ENCODE measurements around the gene ITPKC.
A peak's percentile ranks its signal among the peaks of the same experiment; 100 is the strongest.

The ITPKC gene

GRCh38 chr19:40690693-40691420, 26.1 kb upstream of the ITPKC start:
- DNase-seq (ENCODE audit: low spot score), result peak; percentile 89

GRCh38 chr19:40691421-40692211, 25.3 kb upstream of the ITPKC start:
- DNase-seq (ENCODE audit: low spot score), result no peak

- DNase-seq (ENCODE audit: low spot score), result no peak
These were observed 24.7 kb upstream of the ITPKC start for GRCh38 chr19:40692212-40692551.

- no peak for DNase-seq (ENCODE audit: low spot score)
These were observed 23.6 kb upstream of the ITPKC start for GRCh38 chr19:40693150-40693788.

- DNase-seq (ENCODE audit: low spot score), result no peak
These were observed 23.0 kb upstream of the ITPKC start for GRCh38 chr19:40693896-40694295.

- no peak for DNase-seq (ENCODE audit: low spot score)
These were observed 21.0 kb upstream of the ITPKC start for GRCh38 chr19:40695881-40696280.

GRCh38 chr19:40697007-40697406, 19.9 kb upstream of the ITPKC start:
- DNase-seq (ENCODE audit: low spot score), result no peak

- DNase-seq (ENCODE audit: low spot score), result no peak
These were observed 16.8 kb upstream of the ITPKC start for GRCh38 chr19:40700083-40700482.

GRCh38 chr19:40701758-40702157, 15.2 kb upstream of the ITPKC start:
- DNase-seq (ENCODE audit: low spot score), result no peak

GRCh38 chr19:40702337-40703012, 14.4 kb upstream of the ITPKC start:
- DNase-seq (ENCODE audit: low spot score), result no peak

GRCh38 chr19:40703029-40703755, 13.7 kb upstream of the ITPKC start:
- DNase-seq (ENCODE audit: low spot score), result no peak

GRCh38 chr19:40704491-40705361, 12.2 kb upstream of the ITPKC start:
- DNase-seq (ENCODE audit: low spot score), result no peak

GRCh38 chr19:40705362-40705651, 11.6 kb upstream of the ITPKC start:
- DNase-seq (ENCODE audit: low spot score), result no peak

GRCh38 chr19:40705950-40706619, 10.8 kb upstream of the ITPKC start:
- no peak for DNase-seq (ENCODE audit: low spot score)

GRCh38 chr19:40707615-40708014, 9.3 kb upstream of the ITPKC start:
- DNase-seq (ENCODE audit: low spot score), result no peak

- no peak for DNase-seq (ENCODE audit: low spot score)
These were observed 7.1 kb upstream of the ITPKC start for GRCh38 chr19:40709817-40710216.

- DNase-seq (ENCODE audit: low spot score), result no peak
These were observed 3.0 kb upstream of the ITPKC start for GRCh38 chr19:40713939-40714338.

GRCh38 chr19:40714441-40715299, 2.2 kb upstream of the ITPKC start:
- peak; percentile 80 for DNase-seq (ENCODE audit: low spot score)

GRCh38 chr19:40716031-40716481, 856 bp upstream of the ITPKC start:
- peak; percentile 83 for DNase-seq (ENCODE audit: low spot score)
